ENCODE results near the gene CRYL1.

Gene CRYL1

DNA sequence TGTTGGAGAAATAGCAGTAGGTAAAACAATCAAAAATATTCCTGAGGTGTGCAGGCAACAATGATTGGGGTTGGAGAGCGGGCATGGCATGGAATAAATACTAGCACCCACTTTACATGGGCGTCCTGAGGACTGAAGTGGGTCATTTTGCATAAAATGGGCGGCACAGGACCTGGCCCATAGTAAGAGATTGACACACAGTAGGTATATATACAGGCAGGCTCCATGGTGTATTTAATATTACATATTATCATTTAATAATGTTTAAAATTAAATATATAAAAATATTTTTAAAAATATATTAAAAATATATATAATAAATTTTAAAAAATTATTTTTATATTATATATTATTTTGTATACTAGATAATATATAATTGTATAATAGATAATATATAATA, 48.3 kb downstream of the CRYL1 start:
- TF ChIP-seq, protein P1, sequence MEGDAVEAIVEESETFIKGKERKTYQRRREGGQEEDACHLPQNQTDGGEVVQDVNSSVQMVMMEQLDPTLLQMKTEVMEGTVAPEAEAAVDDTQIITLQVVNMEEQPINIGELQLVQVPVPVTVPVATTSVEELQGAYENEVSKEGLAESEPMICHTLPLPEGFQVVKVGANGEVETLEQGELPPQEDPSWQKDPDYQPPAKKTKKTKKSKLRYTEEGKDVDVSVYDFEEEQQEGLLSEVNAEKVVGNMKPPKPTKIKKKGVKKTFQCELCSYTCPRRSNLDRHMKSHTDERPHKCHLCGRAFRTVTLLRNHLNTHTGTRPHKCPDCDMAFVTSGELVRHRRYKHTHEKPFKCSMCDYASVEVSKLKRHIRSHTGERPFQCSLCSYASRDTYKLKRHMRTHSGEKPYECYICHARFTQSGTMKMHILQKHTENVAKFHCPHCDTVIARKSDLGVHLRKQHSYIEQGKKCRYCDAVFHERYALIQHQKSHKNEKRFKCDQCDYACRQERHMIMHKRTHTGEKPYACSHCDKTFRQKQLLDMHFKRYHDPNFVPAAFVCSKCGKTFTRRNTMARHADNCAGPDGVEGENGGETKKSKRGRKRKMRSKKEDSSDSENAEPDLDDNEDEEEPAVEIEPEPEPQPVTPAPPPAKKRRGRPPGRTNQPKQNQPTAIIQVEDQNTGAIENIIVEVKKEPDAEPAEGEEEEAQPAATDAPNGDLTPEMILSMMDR (IDR thresholded peaks at IDR 0.05; ENCODE audit: low read depth, low read length) = no peak
- DNase-seq (ENCODE audit: extremely low read depth, low read depth) = no peak

DNA sequence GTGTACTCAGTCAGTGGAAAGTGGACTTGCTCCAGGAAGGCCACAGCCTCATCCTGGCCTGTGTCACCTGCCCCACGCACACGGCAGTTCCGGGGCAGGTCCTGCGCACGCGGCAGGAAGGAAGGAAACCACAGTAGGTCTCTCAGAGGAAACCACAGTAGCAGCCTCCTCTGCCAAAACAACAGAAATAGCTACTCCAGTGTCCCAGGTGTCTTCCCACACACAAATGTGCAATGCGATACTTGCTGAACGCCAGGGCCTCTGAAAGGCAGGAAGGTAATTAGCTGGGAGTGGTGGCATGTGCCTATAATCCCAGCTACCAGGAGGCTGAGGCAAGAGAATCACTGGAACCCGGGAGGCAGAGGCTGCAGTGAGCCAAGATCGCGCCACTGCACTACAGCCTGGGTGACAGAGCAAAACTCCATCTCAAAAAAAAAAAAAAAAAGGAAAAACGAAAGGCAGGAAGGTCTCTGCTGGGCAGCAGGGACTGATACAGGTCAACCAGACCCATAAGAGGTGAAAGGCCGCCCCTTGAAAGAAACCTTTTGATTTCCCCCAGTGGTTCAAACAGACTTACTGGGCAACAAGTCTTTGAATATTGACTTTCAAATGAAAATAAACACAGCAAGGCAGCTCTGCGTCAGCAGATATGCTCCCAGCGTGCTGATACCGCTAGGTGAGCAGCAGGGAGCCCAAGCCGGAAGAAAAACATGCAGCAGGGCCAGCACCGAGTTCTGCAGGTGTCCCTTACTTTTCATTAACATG, 49.5 kb downstream of the CRYL1 start:
- no peak for DNase-seq (ENCODE audit: extremely low read depth, low read depth)
- TF ChIP-seq, protein P1 (IDR thresholded peaks at IDR 0.05; ENCODE audit: low read depth, low read length) = no peak

- TF ChIP-seq, protein P1 (IDR thresholded peaks at IDR 0.05; ENCODE audit: low read depth, low read length) = no peak
- DNase-seq (ENCODE audit: extremely low read depth, low read depth) = no peak
Measured at GRCh38 chr13:20474515-20474914, 51.1 kb downstream of the CRYL1 start.

DNA sequence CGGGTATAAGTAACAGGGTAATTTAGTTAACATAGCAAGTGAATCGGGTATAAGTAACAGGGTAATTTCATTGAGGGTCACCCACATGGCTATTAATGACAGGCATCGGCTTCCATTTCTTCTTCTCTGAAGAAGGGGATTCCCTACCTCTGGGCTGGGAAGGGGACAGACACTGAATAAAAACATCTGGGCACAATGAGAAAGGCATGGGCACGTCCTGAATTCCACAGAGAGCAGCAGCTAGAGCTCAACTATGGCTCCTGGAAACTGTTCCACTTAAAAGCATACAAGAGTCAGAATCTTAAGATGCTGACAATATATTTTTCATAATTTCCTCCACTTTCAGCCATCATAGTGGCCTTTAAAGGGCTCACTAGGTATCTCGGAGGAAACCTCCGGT, 51.8 kb downstream of the CRYL1 start:
- DNase-seq (ENCODE audit: extremely low read depth, low read depth) = no peak
- TF ChIP-seq, protein P1 (IDR thresholded peaks at IDR 0.05; ENCODE audit: low read depth, low read length) = no peak

DNA sequence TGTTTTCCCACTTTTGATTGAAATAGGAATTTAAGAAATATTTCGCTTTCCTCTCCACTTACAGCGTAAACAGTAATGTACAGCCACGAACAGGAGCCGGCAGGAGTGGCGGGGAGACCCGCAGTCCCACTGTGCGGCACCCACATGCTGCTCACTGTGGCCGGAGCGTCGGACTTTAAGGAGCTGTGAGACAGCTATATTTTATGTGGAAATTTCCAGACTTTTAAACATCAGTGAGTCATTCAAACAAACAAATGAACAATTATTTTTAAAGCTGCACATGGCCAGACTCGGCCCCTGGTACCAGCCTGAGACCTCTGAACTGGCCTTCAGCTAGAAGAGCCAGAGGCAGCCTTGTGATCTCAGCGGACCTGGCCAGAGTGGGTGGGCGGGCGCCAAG, 52.5 kb downstream of the CRYL1 start:
- no peak for DNase-seq (ENCODE audit: extremely low read depth, low read depth)
- TF ChIP-seq, protein P1 (IDR thresholded peaks at IDR 0.05; ENCODE audit: low read depth, low read length) = no peak

DNA sequence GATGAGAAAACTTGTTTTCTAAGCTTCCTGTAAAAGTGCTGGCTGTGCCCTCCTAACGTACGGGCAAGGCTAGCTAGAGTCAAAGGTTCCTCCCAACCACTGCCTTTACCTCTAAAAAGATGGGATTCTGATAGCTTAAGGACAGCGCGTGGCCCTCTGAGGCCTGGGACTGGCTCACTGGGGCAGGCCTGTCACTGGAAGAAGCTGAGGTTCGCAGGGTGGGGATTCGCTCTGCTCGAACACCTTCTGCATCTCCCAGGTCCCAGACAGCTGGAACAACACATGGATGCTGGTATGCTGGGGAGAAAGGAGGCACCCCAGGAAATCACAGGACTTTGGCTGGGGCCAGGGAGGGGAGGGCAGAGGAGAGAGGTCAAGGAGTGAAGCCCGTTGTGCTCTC, 53.1 kb downstream of the CRYL1 start:
- no peak for DNase-seq (ENCODE audit: extremely low read depth, low read depth)
- TF ChIP-seq, protein P1 (IDR thresholded peaks at IDR 0.05; ENCODE audit: low read depth, low read length) = no peak

- no peak for DNase-seq (ENCODE audit: extremely low read depth, low read depth)
- TF ChIP-seq, protein P1 (IDR thresholded peaks at IDR 0.05; ENCODE audit: low read depth, low read length) = no peak
Measured at GRCh38 chr13:20470136-20470535, 55.5 kb downstream of the CRYL1 start.

Data from AG09319 (cell line).